Calu3 (cell line): ENCODE results near the gene ACSM4. TPM values are rescaled to one million over a fixed set of nuclear protein-coding genes. Genes with fewer than 3 reads are reported as not detected.

Experiments
- BruUV-seq: library from RNA; stranded (reverse); fragments of 400-500 nt; replicated peaks from 2 replicates; lab custom pipeline; 2021; lab: Mats Ljungman, UMichigan
- CTCF ChIA-PET: fragments of 300-600 bp; sonication (Branson Sonifier 250); formaldehyde crosslinking; loops from one replicate; lab custom pipeline; 2022; ENCODE audit warnings: antibody characterized with exemption; lab: Charles Lee
- DNase-seq: peaks from one replicate; pipeline ENCODE4 v3.0.0; 2022
- H3K27ac Mint-ChIP-seq: one replicate; pipeline ENCODE4 v1.8.0; 2022; ENCODE audit warnings: mixed read lengths; ENCODE audit not compliant: unreplicated experiment
- H3K27me3 Mint-ChIP-seq: one replicate; pipeline ENCODE4 v1.8.0; 2022; ENCODE audit warnings: mixed read lengths; ENCODE audit not compliant: unreplicated experiment
- H3K36me3 Mint-ChIP-seq: one replicate; pipeline ENCODE4 v1.8.0; 2022; ENCODE audit warnings: mild to moderate bottlenecking, moderate library complexity, mixed read lengths; ENCODE audit not compliant: insufficient read depth, unreplicated experiment
- H3K4me1 Mint-ChIP-seq: one replicate; pipeline ENCODE4 v1.8.0; 2022; ENCODE audit warnings: mild to moderate bottlenecking, low read depth, mixed read lengths; ENCODE audit not compliant: unreplicated experiment
- H3K4me3 Mint-ChIP-seq: one replicate; pipeline ENCODE4 v1.8.0; 2022; ENCODE audit warnings: mild to moderate bottlenecking, low read depth, moderate library complexity, mixed read lengths; ENCODE audit not compliant: unreplicated experiment
- H3K9me3 Mint-ChIP-seq: one replicate; pipeline ENCODE4 v1.8.0; 2022; ENCODE audit warnings: low read depth, mixed read lengths; ENCODE audit not compliant: unreplicated experiment
- CTCF ChIP-seq: fragments of 200-600 bp; IDR thresholded peaks from one replicate; pipeline ENCODE4 v1.8.0; 2022; ENCODE audit warnings: antibody characterized with exemption; ENCODE audit not compliant: unreplicated experiment
- intact Hi-C: fragments of 100-400 bp; cut with micrococcal nuclease; formaldehyde crosslinking; loops from one replicate; pipeline ENCODE4 v1.10.0; 2022; ENCODE audit not compliant: unreplicated experiment
- total RNA-seq: library from RNA; stranded (reverse); gene quantifications from 2 replicates; pipeline ENCODE4 v1.2.3, GENCODE V29; 2022

Gene ACSM4
- total RNA-seq, 1 experiment from 2014 or later = not detected

- Mint-ChIP-seq H3K4me3 (no peak overlapping the region), H3K9me3 (no peaks in the 10 kb centered on the region), H3K36me3 (no peaks in the 10 kb centered on the region), H3K27ac (no peak overlapping the region), H3K27me3 (peaks cover 76% of the 10 kb centered on the region), H3K4me1 (peaks cover 7% of the 10 kb centered on the region)
- CTCF ChIA-PET = no interaction called here
- TF ChIP-seq CTCF = no peak
- BruUV-seq = no TSS peak
- intact Hi-C loops = no loop called here
- no peak for DNase-seq
Observed at GRCh38 chr12:7302266-7302986, 1.4 kb upstream of the ACSM4 start.

- TF ChIP-seq CTCF = no peak
- intact Hi-C loops = no loop called here
- DNase-seq = no peak
- no peak overlapping the region for H3K4me3 Mint-ChIP-seq
- no peak overlapping the region for H3K27ac Mint-ChIP-seq
- no TSS peak for BruUV-seq
- H3K27me3 Mint-ChIP-seq = peaks cover 68% of the 10 kb centered on the region
- peaks cover 7% of the 10 kb centered on the region for H3K4me1 Mint-ChIP-seq
- H3K9me3 Mint-ChIP-seq = no peaks in the 10 kb centered on the region
- H3K36me3 Mint-ChIP-seq = no peaks in the 10 kb centered on the region
- CTCF ChIA-PET = interaction anchor here (0.7 kb wide), 1 partner anchor 155 kb away, joined by 4 read pairs; no protein-coding TSS in a partner anchor
Observed at GRCh38 chr12:7303230-7303629, 642 bp upstream of the ACSM4 start.

- Mint-ChIP-seq H3K36me3 (no peaks in the 10 kb centered on the region), H3K4me3 (no peak overlapping the region), H3K27me3 (peaks cover 56% of the 10 kb centered on the region), H3K27ac (no peak overlapping the region), H3K9me3 (no peaks in the 10 kb centered on the region), H3K4me1 (peaks cover 7% of the 10 kb centered on the region)
- CTCF ChIA-PET = no interaction called here
- intact Hi-C loops = no loop called here
- DNase-seq = no peak
- TF ChIP-seq CTCF = no peak
- no TSS peak for BruUV-seq
Observed at GRCh38 chr12:7304456-7304855, 584 bp downstream of the ACSM4 start.

GRCh38 chr12:7310070-7310469 is 6.2 kb downstream of the ACSM4 start:
- intact Hi-C loops = no loop called here
- Mint-ChIP-seq H3K27ac (no peak overlapping the region), H3K9me3 (no peaks in the 10 kb centered on the region), H3K27me3 (peaks cover 35% of the 10 kb centered on the region), H3K36me3 (no peaks in the 10 kb centered on the region), H3K4me1 (no peaks in the 10 kb centered on the region), H3K4me3 (no peak overlapping the region)
- no TSS peak for BruUV-seq
- TF ChIP-seq CTCF = no peak
- CTCF ChIA-PET = no interaction called here
- DNase-seq = no peak
